K562 (cell line): ENCODE results near the gene PI16. TPM values are rescaled to one million over a fixed set of nuclear protein-coding genes. Genes with fewer than 3 reads are reported as not detected.

Experiments
- MCM5 ChIP-seq: fragments of 450-650 bp; IDR thresholded peaks from 2 replicates; pipeline ENCODE4 v1.6.1; 2016; ENCODE audit warnings: low read depth
- MEF2D ChIP-seq: conservative IDR thresholded peaks from 2 replicates; pipeline ENCODE4 v1.6.1; 2016; ENCODE audit warnings: low read depth, missing genetic modification characterization, missing compliant biosample characterization
- TCF7L2 ChIP-seq: fragments of 150-350 bp; IDR thresholded peaks from 2 replicates; pipeline ENCODE4 v1.6.1; 2016; ENCODE audit warnings: low read depth, mild to moderate bottlenecking, low read length, moderate library complexity
- polyA plus RNA-seq, 8 experiments: library from polyadenylated mRNA; depleted of rRNA in 4 of 8; stranded (reverse) in 5 of 8; unstranded in 3 of 8; fragments of >200 nt; fragmentation: Nextera tagmentation in 2 of 8; fragmentation: Illumina TruSeq in 1 of 8; extraction: Ambion mirVana in 2 of 8; extraction: Trizol in 1 of 8; gene quantifications; 2 replicates each; pipeline versions ENCODE4 v1.2.1 to v1.2.3, GENCODE V29; 2011 to 2014; ENCODE audit warnings: inconsistent platforms in 1 of 8, missing spikeins in 1 of 8
- total RNA-seq, 7 experiments: library from RNA; depleted of rRNA in 6 of 7; stranded (reverse); fragments of >200 nt in 6 of 7; fragmentation: Illumina TruSeq in 2 of 7; extraction: Trizol in 2 of 7; gene quantifications; 2 replicates each; pipeline versions ENCODE4 v1.2.1 to v1.2.3, GENCODE V29; 2011 to 2021; ENCODE audit warnings: low replicate concordance in 1 of 7
- TF ChIP-seq, protein P1 (sequence below), 2 experiments: fragments of 450-650 bp; formaldehyde crosslinking in 1 of 2; IDR thresholded peaks; 2 replicates each; pipeline versions ENCODE4 v1.4.0 to v1.6.1; 2014 to 2020; ENCODE audit warnings: mild to moderate bottlenecking in 2 of 2, borderline replicate concordance in 1 of 2, low read depth in 1 of 2
- TF ChIP-seq, protein P2 (sequence below): sonication (generic); formaldehyde crosslinking; IDR thresholded peaks from 2 replicates; pipeline ENCODE4 v1.8.0; 2022; ENCODE audit warnings: mild to moderate bottlenecking, missing genetic modification reagents

PI16 gene
- total and polyA plus RNA-seq, 9 of the 15 experiments (the other 6 are each of a cell fraction or from before 2014, with no cell fraction given) = 0.06 to 0.18 TPM; not detected in 7

DNA sequence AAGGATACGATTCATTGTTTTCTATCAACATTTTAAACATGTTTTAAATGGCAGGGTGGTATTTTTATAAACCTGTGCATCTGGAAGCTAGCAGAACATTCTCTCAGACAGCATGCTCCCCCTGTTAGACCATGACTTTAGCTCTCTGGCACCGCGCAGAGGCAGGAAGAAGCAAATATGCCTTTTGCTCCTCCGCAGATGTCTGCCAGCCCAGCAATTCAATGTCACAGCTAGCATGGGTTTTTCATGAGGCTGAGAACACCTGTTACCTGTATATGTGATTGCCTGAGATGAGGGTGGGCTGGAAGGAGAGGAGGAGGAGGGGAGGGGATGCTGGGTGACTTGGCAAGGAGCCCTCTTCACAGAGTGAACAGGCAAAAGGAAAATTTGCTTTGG is 24.8 kb downstream of the PI16 start (continued):
- TF ChIP-seq, protein P1, sequence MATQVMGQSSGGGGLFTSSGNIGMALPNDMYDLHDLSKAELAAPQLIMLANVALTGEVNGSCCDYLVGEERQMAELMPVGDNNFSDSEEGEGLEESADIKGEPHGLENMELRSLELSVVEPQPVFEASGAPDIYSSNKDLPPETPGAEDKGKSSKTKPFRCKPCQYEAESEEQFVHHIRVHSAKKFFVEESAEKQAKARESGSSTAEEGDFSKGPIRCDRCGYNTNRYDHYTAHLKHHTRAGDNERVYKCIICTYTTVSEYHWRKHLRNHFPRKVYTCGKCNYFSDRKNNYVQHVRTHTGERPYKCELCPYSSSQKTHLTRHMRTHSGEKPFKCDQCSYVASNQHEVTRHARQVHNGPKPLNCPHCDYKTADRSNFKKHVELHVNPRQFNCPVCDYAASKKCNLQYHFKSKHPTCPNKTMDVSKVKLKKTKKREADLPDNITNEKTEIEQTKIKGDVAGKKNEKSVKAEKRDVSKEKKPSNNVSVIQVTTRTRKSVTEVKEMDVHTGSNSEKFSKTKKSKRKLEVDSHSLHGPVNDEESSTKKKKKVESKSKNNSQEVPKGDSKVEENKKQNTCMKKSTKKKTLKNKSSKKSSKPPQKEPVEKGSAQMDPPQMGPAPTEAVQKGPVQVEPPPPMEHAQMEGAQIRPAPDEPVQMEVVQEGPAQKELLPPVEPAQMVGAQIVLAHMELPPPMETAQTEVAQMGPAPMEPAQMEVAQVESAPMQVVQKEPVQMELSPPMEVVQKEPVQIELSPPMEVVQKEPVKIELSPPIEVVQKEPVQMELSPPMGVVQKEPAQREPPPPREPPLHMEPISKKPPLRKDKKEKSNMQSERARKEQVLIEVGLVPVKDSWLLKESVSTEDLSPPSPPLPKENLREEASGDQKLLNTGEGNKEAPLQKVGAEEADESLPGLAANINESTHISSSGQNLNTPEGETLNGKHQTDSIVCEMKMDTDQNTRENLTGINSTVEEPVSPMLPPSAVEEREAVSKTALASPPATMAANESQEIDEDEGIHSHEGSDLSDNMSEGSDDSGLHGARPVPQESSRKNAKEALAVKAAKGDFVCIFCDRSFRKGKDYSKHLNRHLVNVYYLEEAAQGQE (IDR thresholded peaks at IDR 0.05; ENCODE audit: borderline replicate concordance) = peak; percentile 12; the same call in 1 of the 2 replicates
- TF ChIP-seq, protein P1 (CRISPR knock-in tag; IDR thresholded peaks at IDR 0.05; ENCODE audit: low read depth) = no peak
- no peak for TF ChIP-seq MEF2D (tag)
- no peak for TF ChIP-seq TCF7L2
- TF ChIP-seq, protein P2, sequence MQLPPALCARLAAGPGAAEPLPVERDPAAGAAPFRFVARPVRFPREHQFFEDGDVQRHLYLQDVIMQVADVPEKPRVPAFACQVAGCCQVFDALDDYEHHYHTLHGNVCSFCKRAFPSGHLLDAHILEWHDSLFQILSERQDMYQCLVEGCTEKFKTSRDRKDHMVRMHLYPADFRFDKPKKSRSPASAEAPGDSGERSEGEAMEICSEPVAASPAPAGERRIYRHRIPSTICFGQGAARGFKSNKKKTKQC = no peak
- TF ChIP-seq MCM5 = no peak
